Astrocyte (in vitro differentiated cells and primary cell): ENCODE measurements around the gene SLC10A3. TPM values are rescaled to one million over a fixed set of nuclear protein-coding genes. Genes with fewer than 3 reads are reported as not detected.

ENCODE experiments used
- DNase-seq: peaks from one replicate; pipeline ENCODE4 v3.0.0-alpha.2; 2010; ENCODE audit warnings: low read depth
- FAIRE-seq: peaks from 2 replicates; lab custom pipeline; 2011; peaks lifted over from hg19 to GRCh38; lab: Jason Lieb, UNC
- H2AFZ ChIP-seq: 2 replicates; pipeline ENCODE4 v1.6.0; 2012; ENCODE audit warnings: low read depth, low read length, inconsistent platforms
- H3K27ac ChIP-seq: 2 replicates; pipeline ENCODE4 v1.5.1; 2011; ENCODE audit warnings: low read depth, low read length, inconsistent platforms
- H3K27me3 ChIP-seq: 2 replicates; pipeline ENCODE4 v1.6.0; 2011; ENCODE audit warnings: low read length, inconsistent platforms; ENCODE audit not compliant: insufficient read depth
- H3K36me3 ChIP-seq: 2 replicates; pipeline ENCODE4 v1.5.1; 2011; ENCODE audit warnings: low read length, inconsistent platforms; ENCODE audit not compliant: insufficient read depth
- H3K4me1 ChIP-seq: 2 replicates; pipeline ENCODE4 v1.5.1; 2011; ENCODE audit warnings: low read length, inconsistent platforms; ENCODE audit not compliant: insufficient read depth
- H3K4me2 ChIP-seq: 2 replicates; pipeline ENCODE4 v1.6.0; 2012; ENCODE audit warnings: low read length, inconsistent platforms
- H3K4me3 ChIP-seq: 2 replicates; pipeline ENCODE4 v1.5.1; 2011; ENCODE audit warnings: low read depth, mild to moderate bottlenecking, low read length, inconsistent platforms; ENCODE audit not compliant: insufficient read depth
- H3K79me2 ChIP-seq: 2 replicates; pipeline ENCODE4 v1.6.0; 2012; ENCODE audit warnings: mild to moderate bottlenecking, low read length, inconsistent platforms; ENCODE audit not compliant: insufficient read depth
- H3K9ac ChIP-seq: 2 replicates; pipeline ENCODE4 v1.6.0; 2012; ENCODE audit warnings: mild to moderate bottlenecking, low read length, inconsistent platforms
- H3K9me3 ChIP-seq: 2 replicates; pipeline ENCODE4 v1.5.1; 2012; ENCODE audit warnings: low read depth, mild to moderate bottlenecking, low read length, inconsistent platforms; ENCODE audit not compliant: insufficient read depth
- H4K20me1 ChIP-seq: 2 replicates; pipeline ENCODE4 v1.6.0; 2012; ENCODE audit warnings: low read length, inconsistent platforms; ENCODE audit not compliant: insufficient read depth
- H3K27ac Mint-ChIP-seq: one replicate; pipeline ENCODE4 v1.8.0; 2021; ENCODE audit warnings: mild to moderate bottlenecking, mixed read lengths; ENCODE audit not compliant: unreplicated experiment
- H3K27me3 Mint-ChIP-seq: one replicate; pipeline ENCODE4 v1.8.0; 2021; ENCODE audit warnings: low read depth, mixed read lengths; ENCODE audit not compliant: unreplicated experiment
- H3K36me3 Mint-ChIP-seq: one replicate; pipeline ENCODE4 v1.8.0; 2021; ENCODE audit warnings: low read depth, mixed read lengths; ENCODE audit not compliant: unreplicated experiment
- H3K4me1 Mint-ChIP-seq: one replicate; pipeline ENCODE4 v1.8.0; 2021; ENCODE audit warnings: low read depth, mixed read lengths; ENCODE audit not compliant: unreplicated experiment
- H3K4me3 Mint-ChIP-seq: one replicate; pipeline ENCODE4 v1.8.0; 2021; ENCODE audit warnings: mild to moderate bottlenecking, moderate library complexity, mixed read lengths; ENCODE audit not compliant: unreplicated experiment
- H3K9me3 Mint-ChIP-seq: one replicate; pipeline ENCODE4 v1.8.0; 2021; ENCODE audit warnings: mild to moderate bottlenecking, mixed read lengths; ENCODE audit not compliant: unreplicated experiment
- CTCF ChIP-seq: IDR thresholded peaks from 2 replicates; pipeline ENCODE4 v1.5.1; 2011; ENCODE audit warnings: low read depth, mild to moderate bottlenecking, inconsistent platforms, low read length, moderate library complexity; ENCODE audit not compliant: insufficient read depth
- EZH2 ChIP-seq: IDR thresholded peaks from 2 replicates; pipeline ENCODE4 v1.6.1; 2012; ENCODE audit warnings: mild to moderate bottlenecking, low read length, inconsistent platforms; ENCODE audit not compliant: insufficient read depth
- total RNA-seq: library from RNA; stranded (reverse); gene quantifications from 2 replicates; pipeline ENCODE4 v1.2.1, GENCODE V29; 2021

Gene SLC10A3
- total RNA-seq, 1 donor from 2014 or later, result 24.4 TPM

- TF ChIP-seq EZH2, result no peak
- TF ChIP-seq CTCF, result no peak
- no peaks in the 10 kb centered on the region for H3K9me3 Mint-ChIP-seq
- FAIRE-seq (no peak), DNase-seq (no peak)
- H3K4me1 Mint-ChIP-seq, result no peaks in the 10 kb centered on the region
- peaks cover 34% of the 10 kb centered on the region for H3K79me2 ChIP-seq
- H3K4me3 ChIP-seq, result no peak overlapping the region
- no peaks in the 10 kb centered on the region for H3K36me3 ChIP-seq
- H3K4me2 ChIP-seq, result no peak overlapping the region
- no peak overlapping the region for H2AFZ ChIP-seq
- peak overlapping the region; percentile 27 for H3K4me3 Mint-ChIP-seq
- no peaks in the 10 kb centered on the region for H3K36me3 Mint-ChIP-seq
- no peaks in the 10 kb centered on the region for H4K20me1 ChIP-seq
- H3K4me1 ChIP-seq, result peaks cover 18% of the 10 kb centered on the region
- peaks cover under 1% of the 10 kb centered on the region for H3K27me3 Mint-ChIP-seq
- no peak overlapping the region for H3K9ac ChIP-seq
- peak overlapping the region; percentile 62 for H3K27ac Mint-ChIP-seq
- no peaks in the 10 kb centered on the region for H3K9me3 ChIP-seq
- no peaks in the 10 kb centered on the region for H3K27me3 ChIP-seq
- H3K27ac ChIP-seq, result no peak overlapping the region
Measured at GRCh38 chrX:154487518-154488290, 2.7 kb downstream of the SLC10A3 start.

GRCh38 chrX:154486396-154487207, 3.8 kb downstream of the SLC10A3 start, which contains the start of gene UBL4A:
UBL4A (minus strand) TSS chrX:154486615; CDS start chrX:154486584, 31 bp downstream.
- Mint-ChIP-seq H3K27ac (peak within 1 kb of the TSS; percentile 58), H3K36me3 (peaks cover 4% of the 10 kb centered on the region), H3K4me3 (peak within 1 kb of the TSS; percentile 77), H3K4me1 (no peaks in the 10 kb centered on the region), H3K27me3 (no peaks in the 10 kb centered on the region), H3K9me3 (no peaks in the 10 kb centered on the region)
- Histone ChIP-seq H3K4me2 (peak within 1 kb of the TSS; percentile 82), H3K4me3 (peak within 1 kb of the TSS; percentile 51), H3K4me1 (peaks cover 18% of the 10 kb centered on the region), H3K9me3 (no peaks in the 10 kb centered on the region), H2AFZ (no peak within 1 kb of the TSS), H3K79me2 (peaks cover 34% of the 10 kb centered on the region), H3K9ac (peak within 1 kb of the TSS; percentile 68), H3K27ac (peak within 1 kb of the TSS; percentile 19), H3K36me3 (no peaks in the 10 kb centered on the region), H4K20me1 (no peaks in the 10 kb centered on the region), H3K27me3 (no peaks in the 10 kb centered on the region)
- FAIRE-seq, result no peak
- no peak for TF ChIP-seq EZH2
- TF ChIP-seq CTCF, result no peak
- peak; percentile 36 for DNase-seq
